Mononuclear cell (primary cell): Measurements from ENCODE around the gene MAX. TPM values are rescaled to one million over a fixed set of nuclear protein-coding genes. Genes with fewer than 3 reads are reported as not detected.

Source experiments
- total RNA-seq: library from RNA; depleted of rRNA; stranded (reverse); fragments of >200 nt; gene quantifications from one replicate; pipeline ENCODE4 v1.2.3, GENCODE V29; 2012

MAX gene
- total RNA-seq, 1 donor, result 158 TPM

Other genes starting within 250 kb of the MAX start
- gene SPTB, start 222.6 kb downstream of the MAX start, total RNA-seq, result 1.5 TPM
- 110 TPM for gene CHURC1, start 188.1 kb downstream of the MAX start, total RNA-seq
- gene GPX2, start 159.8 kb downstream of the MAX start, total RNA-seq, result not detected
- gene RAB15, start 130.2 kb downstream of the MAX start, total RNA-seq, result 2.9 TPM
- 3.5 TPM for gene FNTB, start 115.6 kb downstream of the MAX start, total RNA-seq